ENCODE data around the gene ALLC. TPM values are rescaled to one million over a fixed set of nuclear protein-coding genes. Genes with fewer than 3 reads are reported as not detected.

The ALLC gene
- total RNA-seq, 4 donors from 2014 or later: not detected

DNA sequence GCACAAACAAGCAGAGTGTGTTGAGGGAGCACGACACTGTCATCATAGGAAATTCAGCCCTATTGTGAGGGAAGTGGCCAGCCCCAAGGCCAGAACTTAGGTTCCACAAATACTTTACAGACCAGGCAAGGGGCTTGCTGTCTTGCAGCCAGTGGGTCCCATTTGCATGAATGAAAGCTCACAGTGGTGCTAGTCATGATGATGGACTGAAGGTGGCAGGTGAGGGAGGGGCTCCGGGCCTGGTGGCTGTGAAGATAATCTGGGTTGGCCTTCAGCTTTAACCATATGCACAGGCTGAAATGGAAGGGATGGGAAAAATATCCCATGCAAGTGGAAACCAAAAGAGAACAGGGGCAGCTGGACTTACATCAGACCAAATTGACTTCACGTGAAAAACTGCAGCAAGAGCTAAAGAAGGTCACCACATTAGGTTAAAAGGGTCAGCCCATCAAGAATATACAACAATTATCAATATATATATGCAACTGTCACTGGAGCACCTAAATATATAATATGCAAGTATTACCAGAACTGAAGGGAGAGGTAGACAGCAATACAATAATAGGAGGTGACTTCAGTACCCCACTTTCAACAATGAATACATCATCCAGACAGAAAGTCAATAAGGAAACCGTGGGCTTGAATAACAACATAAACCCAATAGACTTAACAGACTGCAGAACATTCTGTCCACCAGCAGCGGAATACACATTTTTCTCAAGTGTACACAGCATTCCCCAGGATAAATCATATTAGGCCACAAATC lies 84.9 kb downstream of the ALLC start:
- in situ Hi-C loops (cut with MboI; ENCODE audit: low sequenced_read_pairs in 4 of 4) (no loop called here), intact Hi-C loops (cut with DNase I; ENCODE audit: low total_unique reads) (no loop called here)
- no peak overlapping the region for H3K27ac ChIP-seq
- ATAC-seq (no peak), DNase-seq (no peak)
- no peaks in the 10 kb centered on the region for H3K27me3 ChIP-seq
- TF ChIP-seq, protein P1, sequence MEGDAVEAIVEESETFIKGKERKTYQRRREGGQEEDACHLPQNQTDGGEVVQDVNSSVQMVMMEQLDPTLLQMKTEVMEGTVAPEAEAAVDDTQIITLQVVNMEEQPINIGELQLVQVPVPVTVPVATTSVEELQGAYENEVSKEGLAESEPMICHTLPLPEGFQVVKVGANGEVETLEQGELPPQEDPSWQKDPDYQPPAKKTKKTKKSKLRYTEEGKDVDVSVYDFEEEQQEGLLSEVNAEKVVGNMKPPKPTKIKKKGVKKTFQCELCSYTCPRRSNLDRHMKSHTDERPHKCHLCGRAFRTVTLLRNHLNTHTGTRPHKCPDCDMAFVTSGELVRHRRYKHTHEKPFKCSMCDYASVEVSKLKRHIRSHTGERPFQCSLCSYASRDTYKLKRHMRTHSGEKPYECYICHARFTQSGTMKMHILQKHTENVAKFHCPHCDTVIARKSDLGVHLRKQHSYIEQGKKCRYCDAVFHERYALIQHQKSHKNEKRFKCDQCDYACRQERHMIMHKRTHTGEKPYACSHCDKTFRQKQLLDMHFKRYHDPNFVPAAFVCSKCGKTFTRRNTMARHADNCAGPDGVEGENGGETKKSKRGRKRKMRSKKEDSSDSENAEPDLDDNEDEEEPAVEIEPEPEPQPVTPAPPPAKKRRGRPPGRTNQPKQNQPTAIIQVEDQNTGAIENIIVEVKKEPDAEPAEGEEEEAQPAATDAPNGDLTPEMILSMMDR (IDR thresholded peaks at IDR 0.05 in 4 of 5, conservative IDR thresholded peaks at IDR 0.05 in 1 of 5): no peak
- no peak for TF ChIP-seq POLR2A (IDR thresholded peaks at IDR 0.05)
- no peaks in the 10 kb centered on the region for H3K4me1 ChIP-seq
- no peak overlapping the region for H3K4me3 ChIP-seq
- no peaks in the 10 kb centered on the region for H3K9me3 ChIP-seq
- H3K36me3 ChIP-seq: no peaks in the 10 kb centered on the region

DNA sequence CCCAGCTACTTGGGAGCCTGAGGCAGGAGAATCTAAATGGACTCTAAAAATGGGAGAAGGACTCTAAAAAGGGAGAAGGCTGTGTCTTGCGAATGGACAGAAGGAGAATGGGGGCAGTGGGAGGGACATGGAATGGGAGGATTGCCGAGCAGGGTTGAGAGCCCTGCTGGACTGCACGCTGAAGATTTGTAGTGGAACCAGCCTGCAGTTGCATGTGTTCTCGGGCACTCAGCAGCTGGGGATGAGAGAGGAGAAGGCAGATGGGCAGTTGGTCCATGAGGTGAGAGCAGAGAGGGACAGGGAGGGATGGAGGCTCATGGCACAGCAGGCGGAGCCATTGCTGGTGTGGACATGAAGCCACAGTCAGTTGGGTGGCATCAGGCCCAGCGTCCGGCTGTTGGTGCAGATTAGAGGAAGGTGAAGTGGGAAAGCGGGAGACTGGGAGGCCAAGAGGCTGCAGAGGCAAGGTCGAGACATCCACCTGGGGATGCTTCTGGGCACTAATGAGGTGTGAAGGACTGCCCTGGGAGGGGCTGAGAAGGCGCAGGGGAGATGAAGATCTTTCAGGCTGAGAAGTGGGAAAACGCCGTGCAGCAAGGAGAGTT lies 86.1 kb downstream of the ALLC start:
- in situ Hi-C loops (cut with MboI; ENCODE audit: low sequenced_read_pairs in 4 of 4) (no loop called here), intact Hi-C loops (cut with DNase I; ENCODE audit: low total_unique reads) (no loop called here)
- H3K36me3 ChIP-seq: no peaks in the 10 kb centered on the region
- no peaks in the 10 kb centered on the region for H3K4me1 ChIP-seq
- no peak overlapping the region for H3K4me3 ChIP-seq
- ATAC-seq (no peak), DNase-seq (no peak)
- H3K27me3 ChIP-seq: no peaks in the 10 kb centered on the region
- TF ChIP-seq, protein P1 (IDR thresholded peaks at IDR 0.05 in 4 of 5, conservative IDR thresholded peaks at IDR 0.05 in 1 of 5): no peak
- TF ChIP-seq POLR2A (IDR thresholded peaks at IDR 0.05): no peak
- H3K9me3 ChIP-seq: no peaks in the 10 kb centered on the region
- H3K27ac ChIP-seq: no peak overlapping the region

DNA sequence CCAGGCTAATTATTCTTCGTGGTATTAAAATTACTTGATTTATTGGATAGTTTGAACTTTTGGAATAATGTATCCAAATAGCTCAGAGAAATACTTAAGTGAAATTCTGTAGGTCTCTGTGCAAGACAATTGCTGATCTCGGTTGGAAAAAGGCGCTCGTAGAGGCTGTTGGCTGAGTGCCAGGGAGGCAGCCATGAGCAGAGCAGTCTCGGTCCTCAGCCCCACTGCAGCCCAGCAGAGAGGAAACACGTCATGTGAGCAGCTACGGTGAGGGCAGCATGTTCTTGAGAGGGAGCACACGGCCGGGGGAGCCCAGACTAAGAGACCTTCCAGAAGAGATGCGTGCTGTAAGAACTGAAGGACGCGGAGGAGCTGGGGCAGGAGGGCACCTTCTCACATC lies 87.9 kb downstream of the ALLC start:
- H3K9me3 ChIP-seq: no peaks in the 10 kb centered on the region
- H3K36me3 ChIP-seq: no peaks in the 10 kb centered on the region
- DNase-seq (no peak), ATAC-seq (no peak)
- H3K4me1 ChIP-seq: no peaks in the 10 kb centered on the region
- in situ Hi-C loops (cut with MboI; ENCODE audit: low sequenced_read_pairs in 4 of 4): no loop called here
- H3K27me3 ChIP-seq: no peaks in the 10 kb centered on the region
- TF ChIP-seq POLR2A (IDR thresholded peaks at IDR 0.05): no peak
- TF ChIP-seq, protein P1 (IDR thresholded peaks at IDR 0.05 in 4 of 5, conservative IDR thresholded peaks at IDR 0.05 in 1 of 5): no peak
- no peak overlapping the region for H3K4me3 ChIP-seq
- no peak overlapping the region for H3K27ac ChIP-seq
- intact Hi-C loops (cut with DNase I; ENCODE audit: low total_unique reads): no loop called here

DNA sequence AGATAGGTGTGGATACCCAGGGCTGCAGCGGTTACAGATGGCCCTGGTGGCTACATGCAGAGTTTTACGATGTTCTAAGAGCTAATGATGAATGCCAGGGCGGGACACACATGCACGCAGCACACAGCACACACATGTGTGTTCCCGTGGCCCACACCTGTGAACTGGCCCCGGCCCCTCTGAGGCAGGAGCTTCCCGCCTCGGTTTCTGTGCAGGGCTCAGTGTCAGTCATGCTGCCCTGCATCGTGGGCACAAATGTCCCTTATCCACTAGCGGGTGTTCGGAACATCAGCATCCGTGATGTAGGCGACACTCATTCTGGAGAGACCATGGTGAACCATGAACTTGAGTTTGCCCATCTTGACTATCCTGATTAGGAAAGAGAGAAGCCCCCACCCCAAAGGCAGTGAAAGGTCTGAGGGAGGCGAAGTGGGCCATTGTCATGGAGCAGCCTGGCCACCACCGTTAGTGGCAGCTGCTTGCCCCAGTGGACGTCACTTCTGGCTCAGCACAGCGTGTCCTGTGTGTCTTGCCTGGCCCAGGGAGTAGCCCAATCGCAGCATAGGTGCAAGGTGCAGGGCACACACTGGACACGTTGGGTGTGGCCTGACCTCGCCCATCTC lies 89.1 kb downstream of the ALLC start:
- intact Hi-C loops (cut with DNase I; ENCODE audit: low total_unique reads): no loop called here
- no peak for TF ChIP-seq POLR2A (IDR thresholded peaks at IDR 0.05)
- TF ChIP-seq, protein P1 (IDR thresholded peaks at IDR 0.05 in 4 of 5, conservative IDR thresholded peaks at IDR 0.05 in 1 of 5): no peak
- H3K4me3 ChIP-seq: no peak overlapping the region
- ATAC-seq (no peak), DNase-seq (no peak)
- H3K27ac ChIP-seq: no peak overlapping the region
- H3K36me3 ChIP-seq: no peaks in the 10 kb centered on the region
- no peaks in the 10 kb centered on the region for H3K9me3 ChIP-seq
- H3K27me3 ChIP-seq: no peaks in the 10 kb centered on the region
- no peaks in the 10 kb centered on the region for H3K4me1 ChIP-seq
- in situ Hi-C loops (cut with MboI; ENCODE audit: low sequenced_read_pairs in 4 of 4): no loop called here

All from gastrocnemius medialis (tissue), 4 donors.